GM21529 (cell line): Measurements from ENCODE around the gene TSEN54.
"Not testable (repeated sequence)": the region's sequence is repeated elsewhere in the genome, so short reads cannot be mapped to it uniquely, and the experiment has no call there.

Experiments
- ATAC-seq: cut with Tn5 transposase; IDR thresholded peaks from one replicate; pipeline ENCODE4 v1.9.1; 2021; ENCODE audit not compliant: unreplicated experiment

The TSEN54 gene

GRCh38 chr17:75517297-75517865 lies 1.1 kb downstream of the TSEN54 start:
- ATAC-seq = no peak

- no peak for ATAC-seq
Observed at GRCh38 chr17:75518201-75518600, 1.9 kb downstream of the TSEN54 start.

- no peak for ATAC-seq
Observed at GRCh38 chr17:75518983-75519537, 2.7 kb downstream of the TSEN54 start.

GRCh38 chr17:75520413-75520812 lies 4.1 kb downstream of the TSEN54 start:
- ATAC-seq = not testable (repeated sequence)

GRCh38 chr17:75521290-75521689 lies 5.0 kb downstream of the TSEN54 start:
- no peak for ATAC-seq

- no peak for ATAC-seq
Observed at GRCh38 chr17:75521951-75522727, 5.8 kb downstream of the TSEN54 start.

GRCh38 chr17:75523647-75524046 lies 7.3 kb downstream of the TSEN54 start:
- no peak for ATAC-seq

GRCh38 chr17:75524269-75524969 lies 8.1 kb downstream of the TSEN54 start:
- no peak for ATAC-seq

GRCh38 chr17:75524970-75525805 lies 8.9 kb downstream of the TSEN54 start, which contains the start of gene LLGL2:
TSS of gene LLGL2 (plus strand) at chr17:75525697. CDS start at chr17:75543427, 17,730 bp downstream.
- peak; percentile 83 for ATAC-seq

- peak; percentile 32 for ATAC-seq
Observed at GRCh38 chr17:75525806-75526554, 9.7 kb downstream of the TSEN54 start.

- ATAC-seq = no peak
Observed at GRCh38 chr17:75526555-75527270, 10.4 kb downstream of the TSEN54 start.

GRCh38 chr17:75530837-75531720 lies 14.8 kb downstream of the TSEN54 start:
- no peak for ATAC-seq

- ATAC-seq = no peak
Observed at GRCh38 chr17:75531721-75532072, 15.4 kb downstream of the TSEN54 start.

GRCh38 chr17:75535119-75535537 lies 18.8 kb downstream of the TSEN54 start:
- ATAC-seq = no peak

- ATAC-seq = no peak
Observed at GRCh38 chr17:75535871-75536270, 19.5 kb downstream of the TSEN54 start.

GRCh38 chr17:75536366-75536765 lies 20.0 kb downstream of the TSEN54 start:
- no peak for ATAC-seq

- no peak for ATAC-seq
Observed at GRCh38 chr17:75539967-75540729, 23.8 kb downstream of the TSEN54 start.
